ENCODE measurements around the gene XAF1. TPM values are rescaled to one million over a fixed set of nuclear protein-coding genes. Genes with fewer than 3 reads are reported as not detected.

Gene XAF1
- total and polyA plus RNA-seq, 10 of the 15 experiments (the other 5 are each of a cell fraction or from before 2014, with no cell fraction given) = 16.3 to 59.1 (median 44.6) TPM

DNA sequence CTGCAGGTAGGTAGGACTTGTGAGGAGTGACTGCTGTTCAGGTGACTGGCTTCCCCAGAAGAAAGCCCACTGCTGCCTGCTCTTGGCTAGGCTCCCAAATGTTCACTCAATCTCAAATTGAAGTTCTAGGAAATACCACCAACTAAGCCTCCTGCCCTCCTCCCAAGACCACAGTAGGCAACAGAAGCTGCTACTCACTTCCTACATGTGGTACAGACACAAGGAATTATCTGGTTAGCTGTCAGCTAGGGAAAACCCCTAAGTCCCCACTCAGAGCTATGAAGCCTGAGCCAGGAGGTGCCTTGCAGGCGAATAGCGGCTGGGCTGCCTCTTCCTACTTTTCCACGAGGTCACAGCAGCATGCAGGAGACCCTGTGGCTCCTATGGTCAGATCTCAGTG, 25.0 kb downstream of the XAF1 start:
- 5% methylated on average over 3 of the region's 3 CpGs for WGBS (ENCODE audit: insufficient coverage, insufficient replicate concordance, low lambda C conversion rate, missing lambda C conversion rate)
- Histone ChIP-seq H3K4me1 (ENCODE audit: control insufficient read depth, insufficient read depth, low read length) (no peaks in the 10 kb centered on the region), H3K4me2 (ENCODE audit: control insufficient read depth, insufficient read depth) (no peak overlapping the region), H3K79me2 (ENCODE audit: control insufficient read depth, insufficient read depth, low read length) (no peaks in the 10 kb centered on the region), H3K27ac (ENCODE audit: control insufficient read depth, insufficient read depth) (no peak overlapping the region), H3K27me3 (replicated peaks in 1 of 2; ENCODE audit: control insufficient read depth in 2 of 2, insufficient read depth in 2 of 2, low read length in 1 of 2) (no peaks in the 10 kb centered on the region), H4K20me1 (ENCODE audit: control insufficient read depth, insufficient read depth) (no peaks in the 10 kb centered on the region), H3K9me3 (replicated peaks; ENCODE audit: control insufficient read depth, insufficient read depth, low read length) (no peaks in the 10 kb centered on the region; the same call in 1 of the 3 replicates), H2AFZ (ENCODE audit: control insufficient read depth, low read depth, low read length) (no peak overlapping the region), H3K36me3 (ENCODE audit: control insufficient read depth in 2 of 2, insufficient read depth in 2 of 2, low read length in 1 of 2) (no peaks in the 10 kb centered on the region), H3K9ac (ENCODE audit: control insufficient read depth, insufficient read depth, low read length) (no peak overlapping the region), H3K4me3 (no peak overlapping the region)
- SMC1A ChIA-PET (ENCODE audit: uncharacterized antibody, unreplicated experiment) = interaction anchor here (0.7 kb wide), 1 partner anchor 64 kb away, joined by 3 read pairs; no protein-coding TSS in a partner anchor
- no TSS peak for BruUV-seq (replicated peaks)
- ATAC-seq (no peak), DNase-seq (ENCODE audit: low read depth, low spot score) (no peak), FAIRE-seq (no peak)
- POLR2A ChIA-PET = no interaction called here
- RAD21 ChIA-PET (ENCODE audit: unreplicated experiment) = no interaction called here
- in situ Hi-C loops (cut with MboI) = no loop called here
- TF ChIP-seq SUPT20H (IDR thresholded peaks at IDR 0.05; ENCODE audit: borderline replicate concordance, control insufficient read depth, low read depth, low read length) = no peak
- TF ChIP-seq, protein P1, sequence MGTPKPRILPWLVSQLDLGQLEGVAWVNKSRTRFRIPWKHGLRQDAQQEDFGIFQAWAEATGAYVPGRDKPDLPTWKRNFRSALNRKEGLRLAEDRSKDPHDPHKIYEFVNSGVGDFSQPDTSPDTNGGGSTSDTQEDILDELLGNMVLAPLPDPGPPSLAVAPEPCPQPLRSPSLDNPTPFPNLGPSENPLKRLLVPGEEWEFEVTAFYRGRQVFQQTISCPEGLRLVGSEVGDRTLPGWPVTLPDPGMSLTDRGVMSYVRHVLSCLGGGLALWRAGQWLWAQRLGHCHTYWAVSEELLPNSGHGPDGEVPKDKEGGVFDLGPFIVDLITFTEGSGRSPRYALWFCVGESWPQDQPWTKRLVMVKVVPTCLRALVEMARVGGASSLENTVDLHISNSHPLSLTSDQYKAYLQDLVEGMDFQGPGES (IDR thresholded peaks at IDR 0.05) = no peak
- TF ChIP-seq, protein P2, sequence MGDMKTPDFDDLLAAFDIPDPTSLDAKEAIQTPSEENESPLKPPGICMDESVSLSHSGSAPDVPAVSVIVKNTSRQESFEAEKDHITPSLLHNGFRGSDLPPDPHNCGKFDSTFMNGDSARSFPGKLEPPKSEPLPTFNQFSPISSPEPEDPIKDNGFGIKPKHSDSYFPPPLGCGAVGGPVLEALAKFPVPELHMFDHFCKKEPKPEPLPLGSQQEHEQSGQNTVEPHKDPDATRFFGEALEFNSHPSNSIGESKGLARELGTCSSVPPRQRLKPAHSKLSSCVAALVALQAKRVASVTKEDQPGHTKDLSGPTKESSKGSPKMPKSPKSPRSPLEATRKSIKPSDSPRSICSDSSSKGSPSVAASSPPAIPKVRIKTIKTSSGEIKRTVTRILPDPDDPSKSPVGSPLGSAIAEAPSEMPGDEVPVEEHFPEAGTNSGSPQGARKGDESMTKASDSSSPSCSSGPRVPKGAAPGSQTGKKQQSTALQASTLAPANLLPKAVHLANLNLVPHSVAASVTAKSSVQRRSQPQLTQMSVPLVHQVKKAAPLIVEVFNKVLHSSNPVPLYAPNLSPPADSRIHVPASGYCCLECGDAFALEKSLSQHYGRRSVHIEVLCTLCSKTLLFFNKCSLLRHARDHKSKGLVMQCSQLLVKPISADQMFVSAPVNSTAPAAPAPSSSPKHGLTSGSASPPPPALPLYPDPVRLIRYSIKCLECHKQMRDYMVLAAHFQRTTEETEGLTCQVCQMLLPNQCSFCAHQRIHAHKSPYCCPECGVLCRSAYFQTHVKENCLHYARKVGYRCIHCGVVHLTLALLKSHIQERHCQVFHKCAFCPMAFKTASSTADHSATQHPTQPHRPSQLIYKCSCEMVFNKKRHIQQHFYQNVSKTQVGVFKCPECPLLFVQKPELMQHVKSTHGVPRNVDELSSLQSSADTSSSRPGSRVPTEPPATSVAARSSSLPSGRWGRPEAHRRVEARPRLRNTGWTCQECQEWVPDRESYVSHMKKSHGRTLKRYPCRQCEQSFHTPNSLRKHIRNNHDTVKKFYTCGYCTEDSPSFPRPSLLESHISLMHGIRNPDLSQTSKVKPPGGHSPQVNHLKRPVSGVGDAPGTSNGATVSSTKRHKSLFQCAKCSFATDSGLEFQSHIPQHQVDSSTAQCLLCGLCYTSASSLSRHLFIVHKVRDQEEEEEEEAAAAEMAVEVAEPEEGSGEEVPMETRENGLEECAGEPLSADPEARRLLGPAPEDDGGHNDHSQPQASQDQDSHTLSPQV (IDR thresholded peaks at IDR 0.05) = no peak
- CTCF ChIA-PET = no interaction called here
- intact Hi-C loops (cut with micrococcal nuclease; ENCODE audit: unreplicated experiment) = no loop called here
